ELF-1 (cell line): Measurements from ENCODE around the gene RIN2.
A peak's percentile ranks its signal among the peaks of the same experiment; 100 is the strongest.

ENCODE experiments used
- DNase-seq: peaks from one replicate; pipeline ENCODE4 v3.0.0-alpha.2; 2016; ENCODE audit warnings: low read depth, low spot score

Gene RIN2

GRCh38 chr20:19765266-19765665, 7.2 kb downstream of the RIN2 start:
- DNase-seq: no peak

GRCh38 chr20:19765913-19766312, 7.9 kb downstream of the RIN2 start:
- DNase-seq: no peak

GRCh38 chr20:19767070-19767469, 9.0 kb downstream of the RIN2 start:
- DNase-seq: peak; percentile 71

DNA sequence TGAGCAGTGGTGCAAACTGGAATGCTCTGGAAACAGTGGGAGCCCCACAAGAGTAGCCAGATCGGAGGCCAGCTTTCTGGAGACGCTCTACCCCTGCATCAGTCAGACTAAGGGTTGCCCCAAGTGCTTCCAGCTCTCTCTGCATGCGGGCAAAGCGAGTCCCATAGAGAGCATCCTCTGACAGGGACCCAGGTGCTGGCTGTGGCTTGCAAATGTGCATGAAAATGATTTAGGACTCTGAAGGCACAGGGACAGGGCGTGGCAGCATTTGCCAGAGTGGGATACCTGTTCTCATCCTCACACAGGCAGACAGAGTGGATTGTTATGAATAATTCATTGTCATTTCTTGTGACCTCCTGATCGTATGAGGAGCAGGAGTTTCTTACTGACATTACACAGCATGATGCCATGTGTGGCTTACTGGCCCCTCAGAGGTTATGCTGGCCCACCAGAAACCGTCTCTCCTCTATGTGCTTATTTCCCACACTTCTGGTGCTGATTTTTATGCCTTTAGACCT, 10.3 kb downstream of the RIN2 start:
- no peak for DNase-seq

DNA sequence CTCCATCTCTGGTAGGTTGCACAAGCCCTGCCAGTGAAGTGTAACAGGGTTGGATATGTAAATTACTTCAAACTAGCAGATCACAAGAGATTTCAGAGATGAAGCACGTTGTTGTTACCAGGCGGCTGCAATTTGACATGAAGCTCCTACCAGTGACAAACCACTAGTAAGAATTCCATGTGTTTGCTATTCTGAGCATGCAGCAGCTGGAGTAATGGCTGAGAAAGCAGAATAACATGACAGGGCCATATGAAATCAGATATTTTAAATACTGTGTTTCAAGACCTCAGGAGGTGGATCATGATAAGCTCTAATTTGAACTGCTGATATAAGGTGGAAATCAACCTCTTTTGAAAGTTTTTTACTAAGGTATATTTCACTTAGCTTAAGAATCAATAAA, 11.4 kb downstream of the RIN2 start:
- no peak for DNase-seq

GRCh38 chr20:19770375-19770774, 12.3 kb downstream of the RIN2 start:
- no peak for DNase-seq

DNA sequence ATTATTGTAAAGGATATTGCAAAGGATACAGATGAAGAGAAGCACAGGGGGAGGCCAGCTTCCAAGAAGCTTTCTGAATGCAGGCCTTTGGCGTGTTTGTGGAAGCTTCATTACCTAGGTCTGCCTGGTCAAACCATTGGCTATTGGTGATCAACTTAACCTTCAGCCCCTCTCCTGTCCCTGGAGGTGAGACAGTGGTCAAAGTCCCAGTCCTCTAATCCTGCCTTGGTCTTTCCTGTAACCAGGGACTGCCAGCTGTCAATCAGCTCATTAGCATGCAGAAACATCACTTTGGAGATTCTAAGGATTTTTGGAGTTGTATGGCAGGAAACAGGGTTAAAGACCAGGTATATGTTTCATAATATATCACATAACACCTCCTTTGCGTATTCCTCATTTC, 13.0 kb downstream of the RIN2 start:
- DNase-seq: no peak

DNA sequence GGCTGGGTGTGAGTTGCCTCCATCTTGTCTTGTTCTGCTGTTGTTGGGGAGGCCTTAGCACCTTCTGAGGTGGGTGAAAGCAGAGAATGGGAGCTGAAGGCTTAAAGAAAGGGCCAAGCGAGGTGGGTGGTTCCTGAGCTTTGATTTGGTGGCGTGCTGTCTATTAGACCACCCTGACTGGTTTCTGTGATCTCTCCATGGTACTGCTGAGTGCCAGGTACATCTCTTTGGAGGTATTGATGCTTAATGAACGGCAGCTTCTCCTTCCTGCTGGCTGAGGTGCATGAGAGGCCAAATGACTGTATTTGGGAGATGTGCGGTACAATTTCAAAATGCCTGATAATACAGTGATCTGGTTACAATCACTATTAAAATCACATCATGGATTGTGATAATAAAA, 15.4 kb downstream of the RIN2 start:
- DNase-seq: no peak

DNA sequence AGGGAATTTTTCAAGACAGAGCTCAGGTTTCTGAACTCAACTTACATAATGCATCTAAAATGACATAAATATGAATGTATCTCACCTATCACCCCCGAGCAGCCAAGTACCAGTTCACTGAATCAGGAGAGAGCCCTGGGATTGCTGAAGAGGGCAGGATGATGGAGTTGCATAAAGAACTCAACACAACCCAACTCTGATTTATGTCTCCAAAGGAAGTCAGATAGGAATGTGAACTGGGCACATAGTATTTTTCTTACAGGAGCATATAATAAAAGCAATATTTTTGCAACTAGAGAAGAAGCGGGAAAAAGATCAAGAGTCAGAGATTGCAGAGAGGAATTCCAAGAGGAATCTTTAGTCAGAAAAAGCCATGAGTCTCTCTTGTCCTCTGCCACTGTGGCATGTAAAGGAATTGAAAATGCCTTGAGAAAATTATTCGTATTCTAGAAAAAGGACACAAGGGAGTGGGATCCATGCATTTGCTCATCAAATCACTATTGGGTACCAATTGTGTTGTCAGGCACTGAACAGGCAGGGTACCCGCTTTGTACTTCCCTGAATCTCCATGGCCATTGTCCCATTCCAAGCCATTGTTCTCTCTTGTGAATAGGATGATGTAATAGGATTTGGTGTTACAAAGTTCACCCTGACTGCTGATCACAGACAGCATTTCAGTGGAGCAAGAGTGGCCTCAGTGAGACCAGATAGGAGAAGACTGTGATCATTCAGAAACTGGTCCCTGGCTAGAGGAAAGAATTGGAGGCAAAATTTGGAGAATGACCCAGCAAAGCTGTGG, 16.3 kb downstream of the RIN2 start:
- DNase-seq: no peak

- peak; percentile 77 for DNase-seq
These were observed 17.5 kb downstream of the RIN2 start for GRCh38 chr20:19775353-19776253.

DNA sequence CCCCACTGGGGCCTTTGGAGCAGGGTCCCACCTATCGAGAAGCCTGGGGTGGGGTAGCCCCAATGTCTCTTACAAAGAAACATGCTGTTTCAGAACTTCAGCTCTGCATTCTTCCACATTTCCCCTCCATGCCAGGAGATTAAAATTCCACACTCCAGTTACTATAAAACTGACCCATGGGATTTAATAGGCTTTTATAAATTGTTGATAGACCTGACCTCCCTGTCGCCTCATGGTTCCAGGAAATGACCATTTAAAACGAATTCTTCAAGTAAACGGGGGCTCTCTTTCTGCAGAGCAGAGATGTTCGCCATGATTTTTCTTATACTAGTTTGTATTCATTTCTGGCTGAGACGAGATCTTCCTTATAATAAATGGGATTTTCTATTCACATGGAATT, 19.3 kb downstream of the RIN2 start:
- no peak for DNase-seq

DNA sequence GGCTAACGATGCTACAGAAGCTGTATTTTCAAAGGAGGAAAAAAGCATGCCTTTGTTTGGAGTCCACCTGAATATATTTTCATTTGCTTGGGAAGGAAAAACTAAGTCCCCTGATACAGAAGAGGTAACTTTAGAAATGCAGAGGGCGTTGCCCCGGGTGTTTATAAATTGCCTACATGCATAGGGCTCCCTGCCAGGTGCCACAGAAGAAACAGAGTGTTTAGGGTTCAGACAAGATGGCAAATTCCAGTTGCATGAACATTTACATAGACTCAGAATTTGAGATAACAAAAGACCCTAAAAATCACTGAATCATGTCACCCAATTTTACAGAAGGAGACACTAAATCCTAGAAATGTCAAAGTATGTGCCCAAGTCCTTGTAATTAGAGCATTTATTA, 19.9 kb downstream of the RIN2 start:
- DNase-seq: no peak

- no peak for DNase-seq
These were observed 20.3 kb downstream of the RIN2 start for GRCh38 chr20:19778404-19778803.

DNA sequence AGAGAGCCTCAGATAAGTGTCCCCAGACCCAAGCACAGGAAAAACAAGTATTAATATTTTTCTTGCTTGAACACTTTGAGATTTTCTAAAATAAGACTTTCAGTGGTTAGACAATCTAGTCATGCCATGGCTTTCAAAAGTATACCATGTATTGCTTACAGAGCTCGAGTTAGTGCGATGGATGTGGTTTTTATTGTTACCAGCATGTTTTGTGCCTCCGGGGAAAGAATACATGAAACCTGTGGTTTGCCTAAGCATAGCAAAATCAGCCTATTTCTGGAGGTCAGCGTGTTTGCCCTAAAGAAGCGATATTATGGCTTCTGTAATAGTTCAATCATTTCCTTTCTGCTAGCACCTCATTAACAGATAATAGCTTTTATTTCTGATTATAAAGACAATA, 21.6 kb downstream of the RIN2 start:
- DNase-seq: no peak

GRCh38 chr20:19780261-19780660, 22.2 kb downstream of the RIN2 start:
- no peak for DNase-seq

- DNase-seq: no peak
These were observed 23.2 kb downstream of the RIN2 start for GRCh38 chr20:19781235-19781634.

- DNase-seq: no peak
These were observed 24.6 kb downstream of the RIN2 start for GRCh38 chr20:19782669-19783068.

DNA sequence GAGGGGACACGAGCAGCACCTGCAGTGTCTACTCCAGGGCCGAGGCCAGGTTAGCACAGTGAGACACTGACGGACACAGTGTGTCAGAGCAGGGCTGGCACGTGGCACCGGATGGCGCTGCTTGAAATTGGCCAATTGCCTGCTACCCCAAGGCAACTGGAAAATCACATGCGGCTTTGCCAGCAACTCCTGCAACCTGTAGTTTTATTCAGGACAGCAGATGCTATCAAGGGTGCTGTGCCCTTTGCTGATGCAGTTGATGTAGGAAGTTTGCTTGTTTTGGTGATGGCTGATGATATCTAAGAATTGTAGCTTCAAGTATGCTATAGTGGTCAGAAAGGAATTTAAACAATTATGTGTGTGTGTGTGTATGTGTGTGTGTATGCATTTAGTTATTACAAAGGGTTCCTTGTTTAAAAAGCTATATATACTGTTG, 25.9 kb downstream of the RIN2 start:
- DNase-seq: no peak

DNA sequence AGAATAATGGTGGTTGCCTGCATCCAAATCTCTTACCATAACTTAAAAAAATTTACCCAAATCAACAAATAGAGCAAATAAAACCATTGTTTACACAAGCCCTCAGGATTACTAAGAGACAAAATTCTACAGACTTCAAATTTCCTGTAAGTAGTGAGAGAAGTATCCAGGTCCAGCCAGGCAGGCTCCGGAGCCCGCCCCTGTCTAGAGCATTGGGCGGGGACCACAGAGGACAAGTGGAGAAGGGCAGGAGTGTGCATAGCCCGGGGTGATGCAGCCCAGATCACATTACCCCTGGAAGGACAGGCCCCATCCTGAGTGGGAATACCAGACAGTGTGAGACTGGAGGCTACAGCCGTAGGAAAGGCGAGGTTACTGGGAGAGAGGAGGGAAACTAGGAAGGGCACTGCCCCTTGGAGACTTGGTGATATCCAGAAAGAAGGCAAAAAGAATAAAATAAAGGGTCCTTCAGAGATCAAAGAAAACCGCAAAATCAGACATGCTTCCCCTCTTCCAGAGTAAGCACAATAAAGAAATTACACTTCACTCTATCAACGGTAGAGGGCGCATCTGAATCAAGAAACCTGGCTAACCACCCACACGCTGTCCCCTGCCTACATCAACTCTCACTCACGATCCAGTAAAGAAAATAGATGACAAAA, 26.6 kb downstream of the RIN2 start:
- DNase-seq: peak; percentile 88

GRCh38 chr20:19785173-19785982, 27.3 kb downstream of the RIN2 start:
- no peak for DNase-seq

DNA sequence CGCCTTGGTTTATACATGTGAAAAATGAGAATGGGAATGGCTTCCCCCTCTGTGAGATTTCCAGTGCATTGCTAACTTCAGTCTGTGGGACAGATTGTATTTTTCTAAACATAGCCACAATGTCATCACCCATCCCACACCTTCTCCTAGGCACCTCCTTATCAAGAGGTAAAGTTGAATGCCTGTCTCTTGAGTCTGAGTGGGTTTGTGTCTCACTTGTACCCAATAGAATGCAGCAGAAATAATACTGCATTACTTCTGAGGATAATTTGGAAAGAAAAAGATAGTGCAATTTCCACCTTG, 27.9 kb downstream of the RIN2 start:
- DNase-seq: no peak
